Stimulated activated CD4-positive, alpha-beta T cell treated with anti-CD3 and anti-CD28 coated beads, Interleukin-2, amount 100 ng/mL, for 4 hours (primary cell): ENCODE data around the gene PCDHB7.
"Not testable (repeated sequence)": the region's sequence is repeated elsewhere in the genome, so short reads cannot be mapped to it uniquely, and the experiment has no call there.

Source experiments
- DNase-seq: peaks from one replicate; pipeline ENCODE4 v3.0.0-alpha.2; 2020; ENCODE audit warnings: low read depth

Gene PCDHB7

GRCh38 chr5:141224844-141225243 lies 52.4 kb downstream of the PCDHB7 start:
- not testable (repeated sequence) for DNase-seq

DNA sequence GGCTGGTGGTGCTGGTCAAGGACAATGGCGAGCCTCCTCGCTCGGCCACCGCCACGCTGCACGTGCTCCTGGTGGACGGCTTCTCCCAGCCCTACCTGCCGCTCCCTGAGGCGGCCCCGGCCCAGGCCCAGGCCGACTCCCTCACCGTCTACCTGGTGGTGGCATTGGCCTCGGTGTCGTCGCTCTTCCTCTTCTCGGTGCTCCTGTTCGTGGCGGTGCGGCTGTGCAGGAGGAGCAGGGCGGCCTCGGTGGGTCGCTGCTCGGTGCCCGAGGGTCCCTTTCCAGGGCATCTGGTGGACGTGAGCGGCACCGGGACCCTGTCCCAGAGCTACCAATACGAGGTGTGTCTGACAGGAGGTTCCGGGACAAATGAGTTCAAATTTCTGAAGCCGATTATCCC lies 53.0 kb downstream of the PCDHB7 start:
- not testable (repeated sequence) for DNase-seq
